ENCODE measurements around the gene WNT3A. TPM values are rescaled to one million over a fixed set of nuclear protein-coding genes. Genes with fewer than 3 reads are reported as not detected.

WNT3A gene
- total and polyA plus RNA-seq, 2 experiments from 2014 or later = not detected

GRCh38 chr1:228039986-228040385 lies 33.2 kb downstream of the WNT3A start:
- H3K36me3 ChIP-seq = no peaks in the 10 kb centered on the region
- DNase-seq (ENCODE audit: low read depth in 1 of 2, low spot score in 1 of 2) = no peak
- H3K4me1 ChIP-seq (ENCODE audit: low read depth) = no peaks in the 10 kb centered on the region
- H3K27ac ChIP-seq = no peak overlapping the region
- peaks cover 59% of the 10 kb centered on the region for H3K27me3 ChIP-seq
- TF ChIP-seq CTCF (IDR thresholded peaks at IDR 0.05; ENCODE audit: low read depth, low read length) = no peak
- no peak overlapping the region for H3K4me3 ChIP-seq
- H3K9me3 ChIP-seq (ENCODE audit: low read depth) = no peaks in the 10 kb centered on the region

GRCh38 chr1:228041316-228041715 lies 34.5 kb downstream of the WNT3A start:
- DNase-seq (ENCODE audit: low read depth in 1 of 2, low spot score in 1 of 2) = no peak
- H3K36me3 ChIP-seq = no peaks in the 10 kb centered on the region
- H3K4me3 ChIP-seq = no peak overlapping the region
- peaks cover 59% of the 10 kb centered on the region for H3K27me3 ChIP-seq
- no peaks in the 10 kb centered on the region for H3K9me3 ChIP-seq (ENCODE audit: low read depth)
- H3K27ac ChIP-seq = no peak overlapping the region
- no peaks in the 10 kb centered on the region for H3K4me1 ChIP-seq (ENCODE audit: low read depth)
- TF ChIP-seq CTCF (IDR thresholded peaks at IDR 0.05; ENCODE audit: low read depth, low read length) = no peak

- Histone ChIP-seq H3K36me3 (no peaks in the 10 kb centered on the region), H3K4me3 (no peak overlapping the region), H3K27me3 (peaks cover 51% of the 10 kb centered on the region), H3K4me1 (ENCODE audit: low read depth) (no peaks in the 10 kb centered on the region), H3K9me3 (ENCODE audit: low read depth) (no peaks in the 10 kb centered on the region), H3K27ac (no peak overlapping the region)
- TF ChIP-seq CTCF (IDR thresholded peaks at IDR 0.05; ENCODE audit: low read depth, low read length) = no peak
- DNase-seq (ENCODE audit: low read depth in 1 of 2, low spot score in 1 of 2) = no peak
These were observed 35.7 kb downstream of the WNT3A start for GRCh38 chr1:228042508-228042907.

GRCh38 chr1:228043281-228043848 lies 36.6 kb downstream of the WNT3A start:
- DNase-seq (ENCODE audit: low read depth in 1 of 2, low spot score in 1 of 2) = no peak

GRCh38 chr1:228044961-228045360 lies 38.2 kb downstream of the WNT3A start:
- TF ChIP-seq CTCF (IDR thresholded peaks at IDR 0.05; ENCODE audit: low read depth, low read length) = no peak
- Histone ChIP-seq H3K27me3 (peaks cover 27% of the 10 kb centered on the region), H3K9me3 (ENCODE audit: low read depth) (no peaks in the 10 kb centered on the region), H3K27ac (no peak overlapping the region), H3K36me3 (no peaks in the 10 kb centered on the region), H3K4me3 (no peak overlapping the region), H3K4me1 (ENCODE audit: low read depth) (no peaks in the 10 kb centered on the region)
- DNase-seq (ENCODE audit: low read depth in 1 of 2, low spot score in 1 of 2) = no peak

More at GRCh38 chr1:228043281-228043848, 36.6 kb downstream of the WNT3A start:
- H3K36me3 ChIP-seq = no peaks in the 10 kb centered on the region
- TF ChIP-seq CTCF (IDR thresholded peaks at IDR 0.05; ENCODE audit: low read depth, low read length) = no peak
- H3K9me3 ChIP-seq (ENCODE audit: low read depth) = no peaks in the 10 kb centered on the region
- H3K27me3 ChIP-seq = peaks cover 43% of the 10 kb centered on the region
- no peak overlapping the region for H3K27ac ChIP-seq
- H3K4me3 ChIP-seq = no peak overlapping the region
- H3K4me1 ChIP-seq (ENCODE audit: low read depth) = no peaks in the 10 kb centered on the region
